T-helper 9 cell (primary cell): ENCODE results near the gene NFIA.

Experiments used
- DNase-seq: peaks from one replicate; pipeline ENCODE4 v3.0.0-alpha.2; 2020

Gene NFIA

GRCh38 chr1:61343734-61344420, 261.5 kb downstream of the NFIA start:
- DNase-seq = no peak

- no peak for DNase-seq
Observed at GRCh38 chr1:61344696-61345095, 262.3 kb downstream of the NFIA start.

- no peak for DNase-seq
Observed at GRCh38 chr1:61348025-61348665, 265.8 kb downstream of the NFIA start.

- no peak for DNase-seq
Observed at GRCh38 chr1:61352845-61353435, 270.6 kb downstream of the NFIA start.

GRCh38 chr1:61353797-61354406, 271.5 kb downstream of the NFIA start:
- no peak for DNase-seq

- no peak for DNase-seq
Observed at GRCh38 chr1:61356016-61356415, 273.7 kb downstream of the NFIA start.

- no peak for DNase-seq
Observed at GRCh38 chr1:61356995-61357394, 274.6 kb downstream of the NFIA start.

GRCh38 chr1:61357539-61357938, 275.2 kb downstream of the NFIA start:
- no peak for DNase-seq

- no peak for DNase-seq
Observed at GRCh38 chr1:61358770-61359455, 276.6 kb downstream of the NFIA start.

- no peak for DNase-seq
Observed at GRCh38 chr1:61361931-61362330, 279.6 kb downstream of the NFIA start.

GRCh38 chr1:61362351-61362750, 280.0 kb downstream of the NFIA start:
- no peak for DNase-seq

- no peak for DNase-seq
Observed at GRCh38 chr1:61368366-61368765, 286.0 kb downstream of the NFIA start.

GRCh38 chr1:61368876-61369275, 286.5 kb downstream of the NFIA start:
- DNase-seq = no peak

GRCh38 chr1:61370177-61370912, 288.0 kb downstream of the NFIA start:
- DNase-seq = no peak

GRCh38 chr1:61370913-61371279, 288.5 kb downstream of the NFIA start:
- no peak for DNase-seq

GRCh38 chr1:61372944-61373343, 290.6 kb downstream of the NFIA start:
- no peak for DNase-seq

- DNase-seq = no peak
Observed at GRCh38 chr1:61374156-61374555, 291.8 kb downstream of the NFIA start.

GRCh38 chr1:61375082-61375880, 292.9 kb downstream of the NFIA start:
- no peak for DNase-seq

GRCh38 chr1:61376151-61376550, 293.8 kb downstream of the NFIA start:
- DNase-seq = no peak

GRCh38 chr1:61377242-61377958, 295.0 kb downstream of the NFIA start:
- DNase-seq = no peak
